Activated CD4-positive, alpha-beta T cell treated with anti-CD3 and anti-CD28 coated beads, Interleukin-2, amount 10 ng/mL, durations not matched to agents 7 days and 5 days (primary cell): ENCODE data around the gene PRR23E. TPM values are rescaled to one million over a fixed set of nuclear protein-coding genes. Genes with fewer than 3 reads are reported as not detected.

Source experiments
- total RNA-seq, 2 experiments: library from RNA; stranded (reverse); gene quantifications; one replicate each; pipeline ENCODE4 v1.2.3, GENCODE V29; 2021

PRR23E gene
- total RNA-seq, 2 experiments from 2014 or later, result not detected

Other genes with a start within 250 kb of the PRR23E start
- gene PLXNA1, start 210.0 kb upstream of the PRR23E start, total RNA-seq, result 1 to 10 TPM; 3.8 to 3.9 TPM
- gene PRR20G, start 94.9 kb downstream of the PRR23E start, total RNA-seq, result not detected